SK-N-SH treated with all-trans-retinoic acid at 6 μM for 48 hours (cell line): ENCODE results near the gene BTBD16.

Experiments used
- ATAC-seq: fragments of 200-7000 bp; cut with Tn5 transposase; 3 replicates; pipeline ENCODE4 v1.9.1; 2020; ENCODE audit warnings: mild to moderate bottlenecking, moderate library complexity
- ARNTL ChIP-seq: fragments of 450-650 bp; formaldehyde crosslinking; IDR thresholded peaks from 2 replicates; pipeline ENCODE4 v1.5.0; 2020; ENCODE audit warnings: low read depth, mild to moderate bottlenecking, moderate library complexity, borderline replicate concordance
- BACH2 ChIP-seq: fragments of 250-450 bp; sonication (Bioruptor Pico); IDR thresholded peaks from 2 replicates; pipeline ENCODE4 v1.9.0; 2021; ENCODE audit warnings: mild to moderate bottlenecking, borderline replicate concordance
- CSDC2 ChIP-seq: fragments of 250-450 bp; sonication (Bioruptor Pico); IDR thresholded peaks from 2 replicates; pipeline ENCODE4 v1.5.0; 2020; ENCODE audit warnings: mild to moderate bottlenecking, moderate library complexity
- CSRNP3 ChIP-seq: fragments of 250-450 bp; sonication (Bioruptor Pico); IDR thresholded peaks from 2 replicates; pipeline ENCODE4 v1.5.1; 2021; ENCODE audit warnings: mild to moderate bottlenecking, moderate library complexity
- GLIS3 ChIP-seq: fragments of 250-450 bp; sonication (Bioruptor Pico); IDR thresholded peaks from 2 replicates; pipeline ENCODE4 v1.5.0; 2020; ENCODE audit warnings: mild to moderate bottlenecking, moderate library complexity
- ISL1 ChIP-seq: fragments of 250-450 bp; sonication (Bioruptor Pico); IDR thresholded peaks from 2 replicates; pipeline ENCODE4 v2.1.2; 2022; ENCODE audit warnings: mild to moderate bottlenecking, moderate library complexity
- OSR1 ChIP-seq: fragments of 250-450 bp; sonication (Bioruptor Pico); IDR thresholded peaks from 2 replicates; pipeline ENCODE4 v1.8.0; 2022; ENCODE audit warnings: moderate library complexity, mild to moderate bottlenecking, inconsistent platforms
- PATZ1 ChIP-seq: fragments of 250-450 bp; sonication (Bioruptor Pico); IDR thresholded peaks from 2 replicates; pipeline ENCODE4 v1.8.0; 2020; ENCODE audit warnings: mild to moderate bottlenecking, moderate library complexity, borderline replicate concordance
- POU6F1 ChIP-seq: fragments of 250-450 bp; sonication (Bioruptor Pico); IDR thresholded peaks from 2 replicates; pipeline ENCODE4 v1.8.0; 2021; ENCODE audit warnings: low read depth, mild to moderate bottlenecking, moderate library complexity, borderline replicate concordance
- PPARA ChIP-seq: fragments of 250-450 bp; sonication (Bioruptor Pico); IDR thresholded peaks from 2 replicates; pipeline ENCODE4 v1.5.0; 2020; ENCODE audit warnings: mild to moderate bottlenecking, borderline replicate concordance
- RARB ChIP-seq: fragments of 250-450 bp; sonication (Bioruptor Pico); IDR thresholded peaks from 2 replicates; pipeline ENCODE4 v1.8.0; 2021; ENCODE audit warnings: mild to moderate bottlenecking, moderate library complexity
- SNAI2 ChIP-seq: fragments of 250-450 bp; sonication (Bioruptor Pico); IDR thresholded peaks from 2 replicates; pipeline ENCODE4 v1.5.0; 2020; ENCODE audit warnings: mild to moderate bottlenecking, moderate library complexity
- TCF4 ChIP-seq: fragments of 250-450 bp; sonication (Bioruptor Pico); IDR thresholded peaks from 2 replicates; pipeline ENCODE4 v1.8.0; 2021; ENCODE audit warnings: mild to moderate bottlenecking, moderate library complexity, borderline replicate concordance
- TOX ChIP-seq: fragments of 250-450 bp; sonication (Bioruptor Pico); IDR thresholded peaks from 2 replicates; pipeline ENCODE4 v1.8.0; 2021; ENCODE audit warnings: mild to moderate bottlenecking, moderate library complexity, borderline replicate concordance
- TSHZ2 ChIP-seq: fragments of 250-450 bp; sonication (Bioruptor Pico); IDR thresholded peaks from 2 replicates; pipeline ENCODE4 v1.5.0; 2020; ENCODE audit warnings: mild to moderate bottlenecking, moderate library complexity
- ZC3H10 ChIP-seq: fragments of 250-450 bp; sonication (Bioruptor Pico); IDR thresholded peaks from 2 replicates; pipeline ENCODE4 v1.5.1; 2021; ENCODE audit warnings: mild to moderate bottlenecking, moderate library complexity
- ZFP3 ChIP-seq: fragments of 250-450 bp; sonication (Bioruptor Pico); IDR thresholded peaks from 2 replicates; pipeline ENCODE4 v1.5.0; 2020; ENCODE audit warnings: mild to moderate bottlenecking, moderate library complexity
- ZFP30 ChIP-seq: fragments of 450-650 bp; formaldehyde crosslinking; IDR thresholded peaks from 2 replicates; pipeline ENCODE4 v1.5.0; 2022; ENCODE audit warnings: mild to moderate bottlenecking, moderate library complexity
- ZNF565 ChIP-seq: fragments of 450-650 bp; formaldehyde crosslinking; conservative IDR thresholded peaks from 2 replicates; pipeline ENCODE4 v1.5.0; 2020; ENCODE audit warnings: low read depth, mild to moderate bottlenecking, moderate library complexity
- ZNF70 ChIP-seq: fragments of 450-650 bp; formaldehyde crosslinking; IDR thresholded peaks from 2 replicates; pipeline ENCODE4 v1.5.0; 2020; ENCODE audit warnings: mild to moderate bottlenecking, moderate library complexity
- ZNF8 ChIP-seq: fragments of 450-650 bp; formaldehyde crosslinking; IDR thresholded peaks from 2 replicates; pipeline ENCODE4 v1.5.0; 2020; ENCODE audit warnings: mild to moderate bottlenecking, moderate library complexity

BTBD16 gene

GRCh38 chr10:122239578-122240257, 31.4 kb upstream of the BTBD16 start:
- TF ChIP-seq OSR1 (CRISPR knock-in tag): no peak
- no peak for TF ChIP-seq ARNTL (CRISPR knock-in tag)
- TF ChIP-seq ISL1: no peak
- no peak for TF ChIP-seq TSHZ2 (CRISPR knock-in tag)
- no peak for TF ChIP-seq PPARA (CRISPR knock-in tag)
- TF ChIP-seq BACH2 (CRISPR knock-in tag): no peak
- no peak for TF ChIP-seq ZFP30 (CRISPR knock-in tag)
- TF ChIP-seq GLIS3: no peak
- no peak for TF ChIP-seq CSRNP3 (CRISPR knock-in tag)
- TF ChIP-seq ZFP3 (CRISPR knock-in tag): no peak
- TF ChIP-seq TCF4 (CRISPR knock-in tag): no peak
- TF ChIP-seq ZC3H10 (CRISPR knock-in tag): no peak
- no peak for TF ChIP-seq CSDC2 (CRISPR knock-in tag)
- no peak for TF ChIP-seq ZNF70 (CRISPR knock-in tag)
- no peak for TF ChIP-seq PATZ1 (CRISPR knock-in tag)
- TF ChIP-seq ZNF565 (CRISPR knock-in tag): no peak
- no peak for TF ChIP-seq RARB (CRISPR knock-in tag)
- TF ChIP-seq, all 23 proteins: peak for 0
- ATAC-seq: no peak

GRCh38 chr10:122240401-122240800, 30.7 kb upstream of the BTBD16 start:
- TF ChIP-seq ZNF70 (CRISPR knock-in tag) (no peak), CSDC2 (CRISPR knock-in tag) (no peak), GLIS3 (no peak)
- ATAC-seq: no peak

GRCh38 chr10:122241836-122242235, 29.3 kb upstream of the BTBD16 start:
- TF ChIP-seq ZNF70 (CRISPR knock-in tag) (no peak), OSR1 (CRISPR knock-in tag) (no peak), TOX (CRISPR knock-in tag) (no peak), CSRNP3 (CRISPR knock-in tag) (no peak), ZNF8 (CRISPR knock-in tag) (no peak), ZFP3 (CRISPR knock-in tag) (no peak), CSDC2 (CRISPR knock-in tag) (no peak), ISL1 (no peak), TSHZ2 (CRISPR knock-in tag) (no peak), TCF4 (CRISPR knock-in tag) (no peak), RARB (CRISPR knock-in tag) (no peak), BACH2 (CRISPR knock-in tag) (no peak), POU6F1 (CRISPR knock-in tag) (no peak), ZC3H10 (CRISPR knock-in tag) (no peak), ARNTL (CRISPR knock-in tag) (no peak), SNAI2 (CRISPR knock-in tag) (no peak), ZFP30 (CRISPR knock-in tag) (no peak), PPARA (CRISPR knock-in tag) (no peak), ZNF565 (CRISPR knock-in tag) (no peak)
- no peak for ATAC-seq
